GM21619 (cell line): ENCODE measurements around the gene FAM174B.

Experiments used
- ATAC-seq: cut with Tn5 transposase; IDR thresholded peaks from one replicate; pipeline ENCODE4 v1.9.1; 2021; ENCODE audit not compliant: unreplicated experiment

The FAM174B gene

DNA sequence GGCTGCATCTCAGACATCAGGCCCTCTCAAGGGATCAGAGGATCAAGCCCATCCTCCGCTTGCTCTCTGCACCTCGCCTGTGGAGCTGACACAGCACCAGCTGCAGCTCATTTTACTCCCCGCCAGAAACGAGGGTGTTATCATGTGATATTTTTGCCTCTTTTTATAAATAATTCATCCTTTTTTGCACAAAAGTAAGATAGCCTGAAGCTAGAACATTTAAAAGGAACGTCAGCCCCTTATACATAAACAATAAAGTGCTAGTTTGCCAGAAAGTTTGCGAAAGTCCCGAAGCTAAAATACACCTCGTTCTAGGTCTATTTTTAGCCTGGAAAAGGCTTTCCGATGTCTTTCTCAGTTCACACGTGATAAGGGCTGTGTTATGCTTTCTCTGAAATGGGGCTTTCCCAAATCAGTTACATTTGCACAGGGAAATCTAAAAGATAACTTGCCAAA is 9.6 kb upstream of the FAM174B start:
- ATAC-seq: no peak

DNA sequence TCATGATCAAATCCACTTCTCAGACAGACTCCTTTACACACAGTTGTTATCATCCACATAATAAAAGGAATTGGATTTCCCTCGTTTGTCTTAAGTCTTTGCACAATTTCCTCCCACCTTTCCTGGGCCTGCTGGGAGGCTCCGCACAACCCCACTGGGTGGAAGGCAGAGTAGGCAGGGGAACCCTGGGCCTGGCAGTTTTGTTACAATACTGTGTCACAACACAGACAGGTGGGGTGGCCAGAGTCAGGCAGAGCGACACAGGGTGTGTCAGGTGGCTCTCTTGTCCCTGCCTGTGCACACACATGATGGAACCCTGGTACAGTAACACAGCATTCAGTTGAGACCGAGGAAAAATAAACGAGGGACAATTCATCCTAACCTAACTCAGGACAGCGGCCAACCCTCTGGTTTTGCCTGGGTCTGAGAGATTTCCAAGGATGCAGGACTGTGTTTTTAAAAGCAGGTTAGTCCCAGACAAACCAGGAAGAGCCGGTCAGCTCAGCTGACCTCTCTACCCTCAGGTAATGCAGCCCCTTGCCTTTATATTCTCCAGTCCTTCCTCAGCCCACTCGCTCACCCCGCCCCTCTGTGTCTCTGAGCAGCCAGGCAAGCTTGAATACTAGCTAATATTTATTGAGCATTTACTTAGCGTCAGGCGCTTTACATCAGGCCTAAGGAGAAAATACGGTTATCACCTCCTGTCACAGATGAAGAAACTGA is 8.8 kb upstream of the FAM174B start:
- ATAC-seq: no peak

DNA sequence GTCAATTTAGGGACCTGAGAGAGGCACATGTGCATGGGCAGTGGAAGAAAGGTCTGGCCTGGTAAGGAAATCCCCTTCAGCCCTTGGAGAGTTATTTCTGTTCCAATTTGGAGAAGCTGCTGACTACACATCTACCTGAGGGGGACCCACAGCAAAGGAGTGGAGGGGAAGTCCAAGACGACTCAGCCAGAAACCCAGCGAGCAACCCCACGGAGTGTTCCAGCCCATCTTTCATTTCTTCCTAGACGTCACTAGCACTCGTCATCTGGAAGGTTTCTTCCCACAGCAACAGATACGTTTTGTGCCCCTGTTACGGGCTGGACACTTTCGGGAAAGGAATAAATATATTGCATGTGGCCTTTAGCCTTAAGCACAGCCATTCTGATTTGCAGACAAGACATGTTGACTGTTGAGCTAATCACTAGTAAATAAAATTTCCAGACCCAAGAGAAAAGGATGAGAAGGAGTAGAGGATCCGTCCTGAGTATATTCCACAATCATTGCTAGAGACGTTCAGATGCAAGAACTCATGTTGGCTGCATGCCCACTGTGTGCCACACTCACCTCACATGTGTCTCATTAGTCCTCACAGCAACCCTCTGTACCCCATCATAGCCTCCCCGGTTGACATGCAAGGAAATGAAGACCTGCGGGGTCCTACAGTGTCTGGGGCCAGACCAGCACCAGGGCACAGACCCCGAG is 7.8 kb upstream of the FAM174B start:
- ATAC-seq: peak; percentile 76

DNA sequence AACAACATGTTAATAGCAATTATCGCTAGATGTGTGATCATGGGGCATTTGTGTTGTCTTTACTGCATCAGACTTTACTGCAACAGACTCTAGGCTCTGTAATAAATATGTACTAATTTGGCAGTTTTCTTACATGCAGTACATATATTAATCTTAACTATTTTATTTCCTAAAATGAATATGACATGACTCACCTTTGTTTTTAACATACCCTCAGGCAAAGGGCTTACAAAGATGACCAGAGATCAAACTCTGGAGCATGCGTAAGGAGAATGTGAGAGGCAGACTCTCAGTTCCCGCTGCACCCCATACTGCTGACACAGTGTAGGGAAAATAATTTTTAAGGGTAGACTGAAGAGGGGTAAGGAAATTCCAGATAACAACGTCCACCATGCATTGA is 7.2 kb upstream of the FAM174B start:
- peak; percentile 5 for ATAC-seq

DNA sequence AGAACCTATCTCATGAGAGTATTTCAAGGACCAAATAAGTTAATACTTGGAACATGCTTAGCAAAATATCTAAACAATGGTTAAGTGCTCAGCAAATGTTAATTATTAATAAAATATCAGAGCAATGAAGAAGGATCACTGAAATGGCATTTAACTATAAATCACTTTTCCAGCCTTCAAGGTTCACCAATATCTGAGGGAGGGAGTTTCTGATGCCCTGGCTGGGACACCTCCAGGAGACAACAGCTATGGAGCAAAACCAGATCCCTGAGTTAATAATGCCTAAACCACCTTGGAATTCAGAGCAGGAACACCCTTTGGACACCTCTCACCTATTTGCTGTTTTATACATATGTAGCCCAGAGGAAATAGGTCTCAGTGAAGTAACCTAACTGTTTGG is 6.4 kb upstream of the FAM174B start:
- no peak for ATAC-seq

DNA sequence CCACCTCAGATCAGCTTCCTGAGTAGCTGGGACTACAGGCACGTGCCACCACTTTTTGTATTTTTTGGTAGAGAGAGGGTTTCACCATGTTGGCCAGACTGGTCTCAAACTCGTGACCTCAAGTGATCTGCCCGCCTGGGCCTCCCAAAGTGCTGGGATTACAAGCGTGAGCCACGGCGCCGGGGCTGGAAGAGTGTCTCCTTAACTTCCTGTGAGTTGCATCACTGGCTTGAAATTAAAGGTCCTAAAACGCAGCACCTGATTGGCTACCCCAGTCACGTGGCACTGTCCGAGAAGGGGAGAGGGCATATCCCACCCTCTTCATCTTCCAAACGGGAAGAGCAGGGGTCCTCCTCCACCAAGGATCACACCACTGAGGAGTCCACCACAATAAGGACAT is 5.5 kb upstream of the FAM174B start:
- ATAC-seq: no peak

DNA sequence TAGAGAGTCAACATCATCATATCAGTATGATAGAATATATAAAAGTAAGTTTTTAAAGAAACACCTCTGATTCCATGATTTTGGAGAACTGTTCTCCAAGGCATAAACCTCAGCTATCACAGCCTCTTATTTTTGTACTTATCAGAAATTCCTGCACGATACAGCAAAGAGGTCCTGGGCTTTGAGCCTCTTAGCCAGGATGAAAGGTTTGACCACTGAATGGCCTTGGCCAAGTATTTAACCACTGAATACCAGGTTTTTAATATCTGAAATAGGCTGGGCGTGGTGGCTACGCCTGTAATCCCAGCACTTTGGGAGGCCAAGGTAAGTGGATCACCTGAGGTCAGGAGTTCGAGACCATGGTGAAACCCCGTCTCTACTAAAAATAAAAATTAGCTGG is 1.9 kb upstream of the FAM174B start:
- ATAC-seq: no peak

DNA sequence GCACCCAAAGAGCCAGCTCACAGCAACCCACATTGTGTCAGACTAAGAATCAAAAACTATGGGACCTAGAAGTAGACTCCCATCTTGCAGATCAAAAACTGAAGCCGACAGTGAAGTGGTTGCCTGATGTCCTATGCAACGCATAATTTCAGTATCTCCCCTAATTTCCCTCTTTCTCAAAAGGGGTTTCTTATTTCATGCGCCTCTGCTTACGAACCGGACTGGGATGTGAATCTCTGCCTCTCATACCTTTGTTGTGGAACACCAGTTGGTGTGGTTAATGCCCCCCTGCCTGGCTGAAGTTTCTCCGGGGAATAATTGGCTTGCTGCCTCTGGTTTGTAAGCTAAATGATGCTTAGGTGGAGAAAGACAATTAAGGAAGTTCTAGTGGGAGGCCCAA is 514 bp upstream of the FAM174B start:
- ATAC-seq: no peak

DNA sequence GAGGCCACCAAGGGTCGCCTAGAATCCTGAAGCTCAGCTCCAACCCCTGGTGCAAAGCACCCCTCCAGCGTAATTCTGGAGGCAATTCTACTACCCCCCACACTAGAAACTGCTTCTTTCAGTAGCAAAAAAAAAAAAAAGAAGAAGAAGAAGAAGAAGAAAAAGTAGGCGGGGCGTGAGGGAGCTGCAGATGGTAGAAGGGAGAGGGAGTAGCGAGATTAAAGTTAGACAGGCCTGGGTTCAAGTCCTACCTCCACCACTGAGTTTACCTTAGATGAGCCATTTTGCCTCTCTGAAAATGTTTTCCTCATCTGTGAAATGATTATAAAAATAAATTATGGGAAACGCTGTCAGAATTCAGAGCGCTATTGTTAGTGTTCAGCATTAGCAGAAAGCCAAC is 913 bp downstream of the FAM174B start:
- no peak for ATAC-seq

DNA sequence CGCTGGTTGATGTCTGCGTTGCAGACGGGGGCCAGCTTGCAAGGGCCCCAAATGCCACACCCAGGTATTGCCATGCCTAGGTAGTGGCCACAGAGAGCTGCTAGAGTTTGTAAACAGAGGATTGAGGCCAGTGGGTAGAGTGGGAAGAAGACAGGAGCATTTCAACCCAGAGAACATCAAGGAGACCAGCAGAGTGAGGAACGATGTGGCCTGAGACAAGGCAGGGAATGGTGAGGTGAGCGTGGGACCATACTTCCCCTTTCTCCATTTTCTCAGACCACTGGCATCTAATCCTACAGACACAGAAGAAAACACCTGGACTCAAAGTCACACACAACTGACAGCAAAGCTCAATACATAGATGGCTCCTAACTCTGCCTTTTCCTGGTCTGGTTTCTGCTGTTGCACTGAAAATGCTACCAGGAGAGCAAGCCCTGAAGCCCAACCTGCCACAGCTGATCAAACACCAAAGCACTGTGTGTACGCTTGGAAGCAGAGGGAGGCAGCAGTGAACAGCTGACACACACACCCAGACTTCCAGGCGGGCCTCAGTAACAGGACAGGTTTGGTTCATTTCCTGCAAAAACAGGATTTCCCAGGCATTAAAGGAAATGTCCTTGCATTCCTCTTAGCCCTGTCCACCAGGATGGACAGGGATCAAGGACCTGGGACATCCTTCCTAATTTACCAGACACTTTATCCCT is 1.6 kb downstream of the FAM174B start:
- ATAC-seq: no peak

DNA sequence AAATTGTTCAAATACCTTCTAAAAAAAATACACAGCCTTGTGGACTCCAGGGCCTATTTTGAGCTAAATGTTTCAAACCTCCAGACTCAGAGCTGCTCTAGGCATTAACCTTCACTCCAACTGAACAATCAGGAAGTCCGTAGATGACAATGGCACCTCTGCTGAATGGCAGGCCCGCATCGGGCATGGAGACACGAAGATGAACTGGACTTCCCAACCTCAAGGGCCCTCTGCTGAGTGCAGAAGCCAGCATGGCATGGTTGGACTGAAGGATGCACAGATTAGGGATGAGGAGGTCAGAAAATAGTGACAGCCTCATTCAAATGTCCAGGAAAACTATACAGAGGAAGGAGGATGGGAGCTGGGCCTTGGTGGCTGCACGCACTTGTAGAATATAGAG is 2.2 kb downstream of the FAM174B start:
- no peak for ATAC-seq

DNA sequence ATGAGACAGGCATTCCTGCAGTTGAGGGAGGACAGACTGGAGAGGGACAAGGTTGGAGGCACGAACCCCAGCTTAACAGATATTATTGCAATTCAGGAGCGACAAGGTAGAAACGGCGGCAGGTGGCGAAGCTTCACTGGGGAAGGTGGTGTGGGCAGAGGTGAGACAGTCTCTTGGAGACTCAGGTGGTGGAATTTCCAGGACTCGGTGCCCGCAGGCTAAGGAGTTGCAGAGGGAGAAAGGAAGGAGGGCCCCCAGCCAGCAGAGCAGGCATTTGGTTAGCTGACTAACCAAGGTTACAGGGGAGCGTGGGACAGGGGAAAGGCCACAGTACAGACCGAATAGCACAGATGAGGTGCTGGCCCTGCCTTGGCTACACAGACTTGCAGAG is 3.0 kb downstream of the FAM174B start:
- no peak for ATAC-seq

DNA sequence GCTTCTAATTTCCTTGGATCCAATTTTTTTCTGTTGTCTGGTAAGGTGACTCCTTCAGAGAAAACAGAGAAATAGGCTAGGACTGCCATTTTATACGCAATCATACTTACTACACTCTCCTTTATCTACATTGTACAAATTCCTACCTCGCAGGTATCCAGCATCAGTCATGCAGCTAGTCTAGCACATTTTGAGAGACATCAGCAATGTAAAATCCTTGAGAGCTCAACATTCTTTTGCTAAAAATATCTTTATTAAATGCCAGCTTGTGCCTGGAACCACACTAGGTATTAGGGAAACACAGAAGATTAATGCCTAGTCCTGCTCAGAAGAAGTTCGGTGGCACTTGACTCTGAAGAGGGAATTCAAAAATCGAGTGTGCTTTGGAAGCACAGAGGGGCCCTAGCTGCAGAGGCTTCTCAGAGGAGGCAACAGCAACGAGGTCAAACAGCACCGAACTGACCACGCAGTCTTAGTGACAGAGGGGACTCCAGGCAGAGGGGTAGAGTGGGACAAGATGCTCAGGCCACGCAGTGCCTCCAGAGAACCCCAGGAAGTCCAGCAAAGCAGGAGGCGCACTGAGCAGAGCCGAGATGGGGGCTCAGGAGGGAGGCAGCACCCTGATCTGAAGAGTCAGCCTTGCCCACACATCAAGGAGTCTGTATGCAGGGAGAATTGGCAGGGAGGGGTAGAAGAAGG is 3.5 kb downstream of the FAM174B start:
- no peak for ATAC-seq

DNA sequence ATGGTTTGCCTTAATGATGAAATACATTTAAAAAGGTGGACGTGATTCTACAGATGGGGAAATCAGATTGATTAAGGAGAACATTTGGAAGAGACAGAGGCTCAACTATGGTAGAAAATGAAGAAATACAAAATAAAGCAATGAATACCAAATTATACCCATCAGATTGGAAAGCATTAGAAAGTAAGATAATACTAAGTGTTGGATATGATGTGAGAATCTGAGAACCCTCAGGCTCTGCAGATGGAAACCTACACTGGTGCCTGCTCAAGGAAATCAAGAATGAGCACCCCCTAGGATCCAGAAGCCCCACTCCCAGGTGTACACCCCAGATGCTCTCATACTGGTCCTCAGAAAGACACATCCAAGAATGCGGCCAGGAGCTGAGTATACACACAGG is 4.6 kb downstream of the FAM174B start:
- no peak for ATAC-seq

DNA sequence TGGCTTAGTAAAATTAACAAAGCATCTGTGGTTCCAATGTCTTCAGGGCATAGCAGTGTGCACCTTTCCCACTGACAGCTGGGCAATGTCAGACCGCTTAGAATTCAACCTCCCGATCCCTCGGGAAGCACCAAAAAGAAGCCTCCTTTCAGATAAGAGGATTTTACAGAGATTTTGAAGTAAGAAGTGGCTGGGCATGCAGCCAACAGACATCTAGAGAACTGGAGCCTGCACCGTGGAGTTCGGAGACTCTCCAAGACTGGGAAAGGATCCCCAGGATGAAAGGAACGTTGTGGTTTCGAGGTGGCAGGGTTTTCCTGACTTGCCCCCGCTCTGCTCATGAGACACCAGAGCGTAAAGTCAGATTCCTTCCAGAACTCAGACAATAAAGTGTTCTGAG is 5.3 kb downstream of the FAM174B start:
- ATAC-seq: no peak

DNA sequence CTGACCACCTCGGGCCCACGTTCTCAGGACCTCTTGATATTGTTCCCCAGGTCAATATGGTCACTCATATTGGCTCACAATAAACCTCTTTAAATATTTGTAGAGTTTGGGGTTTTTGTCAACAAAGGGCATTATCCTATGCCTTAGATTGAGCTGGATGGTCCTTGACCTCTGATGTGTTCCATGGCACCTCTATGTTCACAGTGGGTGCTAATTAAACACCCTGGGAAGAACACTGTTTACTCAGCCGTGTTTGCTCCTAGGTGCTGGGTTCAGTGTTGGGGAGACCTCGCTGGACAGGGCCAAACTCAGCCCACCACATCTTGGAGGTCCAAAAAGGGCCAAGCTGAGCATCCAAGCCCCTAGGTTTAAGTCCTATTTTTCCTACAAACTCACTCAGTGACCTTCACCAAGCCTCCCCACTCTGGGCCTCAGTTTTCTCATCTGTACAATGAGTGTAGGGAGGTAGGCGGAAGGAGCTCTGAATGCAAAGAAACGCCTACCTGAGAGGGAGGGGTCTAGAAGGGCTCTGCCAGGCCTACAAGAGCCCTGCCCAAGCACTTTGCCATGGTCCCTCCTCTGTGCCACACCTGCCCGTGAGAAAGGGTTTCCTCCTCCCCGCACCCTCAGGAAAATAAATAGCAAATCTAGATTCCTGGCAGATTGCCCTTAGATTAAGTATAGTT is 7.2 kb downstream of the FAM174B start:
- ATAC-seq: no peak

DNA sequence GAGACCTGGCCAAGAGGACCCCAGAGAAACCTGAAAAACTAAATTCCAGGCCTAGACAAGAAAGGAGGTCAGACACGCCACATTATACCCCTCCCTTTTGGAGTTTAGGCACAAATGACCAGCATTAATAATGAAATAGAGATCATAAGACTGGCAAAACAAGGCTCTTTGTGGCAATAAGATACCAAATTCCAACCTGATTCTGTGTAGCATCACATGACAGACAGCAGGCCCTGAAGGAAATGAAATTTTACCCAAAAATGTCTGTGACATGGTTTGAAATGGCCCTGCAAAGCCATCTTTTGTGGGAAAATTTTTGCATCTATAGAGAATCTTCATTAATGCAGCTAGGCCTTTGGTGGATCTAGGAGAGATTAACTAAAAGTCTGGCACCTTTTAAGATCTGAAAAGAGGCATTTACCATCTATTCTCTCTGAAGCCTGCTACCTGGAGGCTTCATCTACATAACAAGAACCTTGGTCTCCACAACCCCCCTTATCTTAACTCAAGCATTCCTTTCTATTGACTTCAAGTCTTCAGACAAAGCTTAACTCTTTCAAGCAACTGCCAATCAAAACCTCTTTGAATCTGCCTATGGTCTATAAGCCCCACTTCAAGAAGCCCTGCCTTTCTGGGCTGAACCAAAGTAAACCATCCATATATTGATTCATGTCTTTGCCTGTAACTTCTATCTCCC is 8.0 kb downstream of the FAM174B start:
- ATAC-seq: no peak

DNA sequence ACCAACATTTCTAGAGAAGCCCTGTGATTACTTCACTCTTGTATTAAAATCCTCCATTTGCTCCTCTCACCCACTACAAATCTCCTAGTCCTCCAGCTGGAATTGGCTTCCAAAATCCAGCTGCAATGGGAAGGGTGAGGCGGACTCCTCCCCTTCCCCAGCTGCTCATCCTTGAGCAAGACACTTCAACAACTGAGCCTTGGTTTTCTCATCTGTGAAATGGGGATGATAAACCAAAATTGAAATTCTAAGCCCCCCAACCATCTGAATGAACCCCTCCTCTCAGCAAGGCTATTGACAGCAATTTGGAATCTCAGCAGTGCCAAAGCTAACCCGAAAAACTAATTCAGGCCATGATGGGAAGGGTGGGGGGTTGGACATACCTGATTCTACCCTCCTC is 9.4 kb downstream of the FAM174B start:
- no peak for ATAC-seq

DNA sequence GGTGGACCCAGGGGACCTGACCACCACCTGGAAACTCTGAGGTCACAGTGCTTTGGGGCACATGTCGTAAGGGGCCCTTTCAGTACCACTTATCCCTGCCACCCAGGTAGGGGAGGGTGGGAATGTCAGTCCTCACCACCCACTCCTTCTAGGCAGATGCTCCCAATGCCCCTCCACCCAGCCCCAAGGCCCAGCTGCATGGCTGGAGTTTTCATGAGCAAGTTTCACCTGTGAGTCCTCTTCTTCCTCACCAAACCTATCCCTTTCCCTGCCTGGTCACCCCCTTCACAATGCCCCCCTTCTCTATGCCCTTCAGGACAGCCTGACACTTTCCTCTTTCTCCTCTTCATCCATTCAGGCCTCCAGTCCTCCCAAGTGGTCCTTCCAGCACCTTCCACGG is 9.8 kb downstream of the FAM174B start:
- no peak for ATAC-seq

DNA sequence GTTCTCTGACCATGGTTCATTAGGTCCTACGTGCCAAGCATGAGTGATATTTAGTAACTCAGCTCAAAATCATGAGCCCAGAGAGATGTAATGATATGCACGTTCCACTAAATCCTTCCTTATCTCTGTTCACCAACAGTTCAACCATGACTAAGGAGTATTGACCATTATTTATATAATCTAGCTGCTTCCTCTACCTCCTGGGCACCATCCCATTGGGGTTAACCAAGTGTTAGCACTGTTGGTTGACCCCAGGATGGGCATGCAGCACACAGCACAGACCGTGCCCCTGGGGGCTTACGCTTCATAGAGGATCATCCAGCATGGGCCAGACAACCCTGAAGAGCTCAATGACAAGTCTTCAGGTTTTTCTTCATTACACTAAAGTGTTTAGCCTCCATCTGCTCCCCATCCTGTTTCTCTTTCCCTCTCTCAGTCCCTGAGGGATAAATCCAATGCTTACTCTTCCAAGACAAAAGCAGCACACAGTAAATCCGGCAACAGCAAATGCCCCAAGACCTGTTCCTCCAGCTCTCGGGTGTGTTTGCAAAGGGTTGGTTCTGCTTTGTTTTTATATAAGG is 10.4 kb downstream of the FAM174B start:
- ATAC-seq: no peak
